Muscle layer of duodenum (tissue), 2 donors: Measurements from ENCODE around the gene CLINT1.
A peak's percentile ranks its signal among the peaks of the same experiment; 100 is the strongest.
"Not testable (repeated sequence)": the region's sequence is repeated elsewhere in the genome, so short reads cannot be mapped to it uniquely, and the experiment has no call there.

Experiments used
- H3K27ac ChIP-seq: one replicate; pipeline ENCODE4 v1.7.0; 2013; ENCODE audit warnings: mild to moderate bottlenecking, low read length
- H3K27me3 ChIP-seq: one replicate; pipeline ENCODE4 v1.7.0; 2013; ENCODE audit warnings: low read depth, mild to moderate bottlenecking, control low read depth, low read length
- H3K36me3 ChIP-seq, 2 donors: one replicate each; pipeline ENCODE4 v1.7.0; 2013; ENCODE audit warnings: low read length in 2 of 2, control low read depth in 1 of 2, mild to moderate bottlenecking in 1 of 2; ENCODE audit not compliant: insufficient read depth in 2 of 2, control insufficient read depth in 1 of 2
- H3K4me1 ChIP-seq, 2 donors: one replicate each; pipeline ENCODE4 v1.7.0; 2013; ENCODE audit warnings: low read length in 2 of 2, mild to moderate bottlenecking in 2 of 2, control low read depth in 1 of 2, moderate library complexity in 1 of 2; ENCODE audit not compliant: insufficient read depth in 2 of 2, control insufficient read depth in 1 of 2
- H3K4me3 ChIP-seq, 2 donors: one replicate each; pipeline ENCODE4 v1.7.0; 2013; ENCODE audit warnings: low read length in 2 of 2, low read depth in 1 of 2, mild to moderate bottlenecking in 1 of 2
- H3K9me3 ChIP-seq, 2 donors: one replicate each; pipeline ENCODE4 v1.7.0; 2013; ENCODE audit warnings: low read length in 2 of 2, control low read depth in 1 of 2, mild to moderate bottlenecking in 1 of 2; ENCODE audit not compliant: control insufficient read depth in 1 of 2
- donor health status: healthy.

Gene CLINT1

DNA sequence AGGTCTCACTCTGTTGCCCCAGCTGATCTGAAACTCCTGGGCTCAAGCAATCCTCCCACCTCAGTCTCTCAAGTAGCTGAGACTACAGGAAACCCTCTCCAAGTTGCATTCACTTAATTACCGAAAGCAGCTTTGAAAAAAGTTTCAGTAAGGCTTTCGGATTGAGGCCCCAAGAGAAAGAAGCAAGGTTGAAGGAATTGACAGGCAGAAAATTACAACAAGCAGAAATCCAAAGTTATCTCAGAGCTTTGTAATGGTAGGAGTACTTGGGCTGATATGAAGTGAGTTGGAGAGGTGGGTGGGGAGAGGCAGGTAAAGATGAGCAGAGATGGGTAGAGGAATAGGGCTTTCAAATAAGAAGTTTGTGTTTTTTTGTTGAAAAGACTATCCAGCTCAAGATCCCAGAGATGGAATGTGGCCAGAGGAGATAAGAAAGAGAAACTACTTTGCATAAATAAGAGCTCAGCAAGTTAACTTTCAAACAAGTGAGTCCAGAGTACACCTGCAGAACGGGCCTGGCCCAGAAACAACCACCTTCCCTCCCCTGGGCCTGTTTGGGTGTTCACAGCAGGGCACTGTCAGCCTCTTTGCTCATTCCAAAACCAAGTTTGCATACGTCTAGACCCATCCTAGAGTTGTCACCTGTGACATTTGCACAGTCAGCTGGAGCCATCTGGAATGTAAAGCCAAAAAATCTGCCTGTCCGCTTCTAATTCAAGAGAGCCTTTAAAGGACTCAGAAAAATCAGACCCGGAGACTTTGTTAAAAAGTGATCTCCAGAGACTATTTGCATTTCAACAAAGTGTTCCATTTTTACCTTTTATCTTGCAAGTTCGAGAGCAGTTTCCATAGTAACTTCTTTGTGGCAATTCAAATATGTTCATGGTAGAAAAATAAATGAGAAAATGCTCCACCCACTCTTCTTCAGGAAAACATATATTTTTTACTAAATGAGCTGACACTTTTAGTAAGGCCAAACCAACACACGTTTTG, 2.2 kb upstream of the CLINT1 start:
- Histone ChIP-seq H3K9me3 (no peaks in the 10 kb centered on the region), H3K27ac (no peak overlapping the region), H3K4me3 (no peak overlapping the region)

DNA sequence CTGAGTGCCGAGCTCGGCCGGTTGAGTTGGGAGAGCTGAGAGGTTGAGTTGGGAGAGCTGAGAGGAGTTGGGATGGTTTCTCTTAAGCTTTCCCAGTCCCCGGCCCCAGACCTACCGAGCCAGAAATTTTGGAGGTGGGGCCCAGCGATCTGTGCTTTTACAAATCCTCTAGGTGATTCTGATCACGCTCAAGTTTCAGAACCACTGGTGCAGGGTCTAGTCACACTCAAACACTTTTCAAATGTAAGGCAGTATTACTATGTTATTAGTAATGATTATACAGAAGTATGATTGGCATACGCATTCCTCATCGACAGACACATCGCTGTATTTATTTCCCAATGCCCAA, 256 bp upstream of the CLINT1 start:
- Histone ChIP-seq H3K9me3 (no peaks in the 10 kb centered on the region), H3K4me1 (peaks cover 6 to 28% of the 10 kb centered on the region in 2 donors), H3K36me3 (peaks cover 0 to 7% of the 10 kb centered on the region in 2 donors), H3K27ac (peak overlapping the region; percentile 11), H3K4me3 (peak overlapping the region; percentile 91 to 96), H3K27me3 (no peaks in the 10 kb centered on the region)

More for the DNA sequence above, 2.2 kb upstream of the CLINT1 start:
- Histone ChIP-seq H3K27me3 (no peaks in the 10 kb centered on the region), H3K4me1 (peaks cover 6 to 21% of the 10 kb centered on the region in 2 donors), H3K36me3 (peaks cover 0 to 7% of the 10 kb centered on the region in 2 donors)

DNA sequence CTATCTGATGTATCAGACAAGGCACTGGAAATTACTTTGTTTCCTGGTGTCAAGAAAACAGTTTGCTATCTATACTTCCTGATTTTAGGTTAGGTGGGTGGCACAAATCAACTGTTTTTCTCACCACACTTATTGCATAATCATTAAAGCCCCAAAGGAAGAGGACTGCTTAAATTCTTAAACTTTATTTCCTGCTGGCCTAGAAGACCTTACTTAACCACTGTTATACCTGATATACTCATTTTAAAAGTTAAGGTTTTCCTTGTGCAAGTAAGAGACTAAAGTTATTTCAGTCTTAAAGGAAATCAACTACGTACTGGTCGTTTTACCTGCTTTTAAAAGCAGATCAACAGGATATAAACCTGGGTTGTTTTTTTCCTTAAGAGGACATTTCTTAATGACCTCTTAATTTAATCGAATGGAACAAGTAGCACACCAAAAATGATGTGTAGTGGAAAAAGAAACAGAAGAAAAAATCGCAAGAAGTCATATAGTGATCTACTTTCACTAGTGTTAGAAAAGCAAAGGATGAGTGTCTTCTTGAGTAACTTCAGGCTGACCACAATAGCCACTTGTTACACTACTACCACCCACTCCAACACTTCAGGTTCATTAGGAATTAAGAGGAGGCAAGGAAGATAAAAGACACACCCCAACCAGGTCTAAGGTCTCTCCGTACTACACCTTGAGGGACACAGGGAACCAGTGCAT, 974 bp downstream of the CLINT1 start:
- Histone ChIP-seq H3K4me1 (peaks cover 6 to 28% of the 10 kb centered on the region in 2 donors), H3K4me3 (peak overlapping the region; percentile 91 to 96), H3K9me3 (no peaks in the 10 kb centered on the region), H3K36me3 (peaks cover 0 to 7% of the 10 kb centered on the region in 2 donors), H3K27me3 (no peaks in the 10 kb centered on the region), H3K27ac (peak overlapping the region; percentile 96)

DNA sequence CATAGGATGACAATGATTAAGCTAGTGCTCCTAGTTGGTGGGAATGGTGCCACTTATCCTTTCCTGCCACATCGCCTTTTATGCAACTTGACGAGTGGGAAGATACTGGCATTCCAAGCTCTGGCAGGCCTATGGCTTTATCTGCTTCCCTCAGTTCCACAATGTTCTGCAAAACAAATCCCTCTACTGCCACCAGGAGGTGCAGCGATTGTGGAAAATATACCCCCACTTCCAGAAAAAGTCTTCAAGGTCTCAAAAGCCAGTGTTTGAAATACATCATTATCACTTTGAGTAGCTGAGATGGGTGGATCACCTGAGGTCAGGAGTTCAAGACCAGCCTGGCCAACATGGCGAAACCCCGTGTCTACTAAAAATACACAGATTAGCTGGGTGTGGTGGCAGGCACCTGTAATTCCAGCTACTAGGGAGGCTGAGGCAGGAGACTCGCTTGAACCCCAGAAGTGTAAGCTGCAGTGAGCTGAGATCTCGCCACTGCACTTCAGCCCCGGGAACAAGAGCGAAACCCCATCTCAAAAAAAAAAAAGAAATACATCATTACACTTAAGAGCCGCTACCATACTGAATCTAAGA, 3.4 kb downstream of the CLINT1 start:
- peaks cover 0 to 7% of the 10 kb centered on the region in 2 donors for H3K36me3 ChIP-seq
- peaks cover 6 to 28% of the 10 kb centered on the region in 2 donors for H3K4me1 ChIP-seq
- no peak overlapping the region for H3K4me3 ChIP-seq
- no peaks in the 10 kb centered on the region for H3K27me3 ChIP-seq
- no peak overlapping the region for H3K27ac ChIP-seq
- no peaks in the 10 kb centered on the region for H3K9me3 ChIP-seq

DNA sequence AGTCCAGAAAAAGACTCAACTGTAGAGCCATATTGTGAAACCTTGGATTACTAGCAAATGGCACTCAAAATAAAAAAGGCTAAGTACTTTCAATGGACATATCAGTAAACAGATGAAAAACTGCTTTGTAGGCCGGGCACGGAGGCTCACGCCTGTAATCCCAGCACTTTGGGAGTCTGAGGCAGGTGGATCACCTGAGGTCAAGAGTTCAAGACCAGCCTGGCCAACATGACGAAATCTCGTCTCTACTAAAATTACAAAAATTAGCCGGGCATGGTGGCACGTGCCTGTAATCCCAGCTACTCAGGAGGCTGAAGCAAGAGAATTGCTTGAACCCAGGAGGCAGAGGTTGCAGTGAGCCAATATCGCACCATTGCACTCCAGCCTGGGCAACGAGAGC, 5.6 kb downstream of the CLINT1 start:
- not testable (repeated sequence) for H3K9me3 ChIP-seq, H3K36me3 ChIP-seq, H3K4me3 ChIP-seq, H3K27me3 ChIP-seq, H3K27ac ChIP-seq
- H3K4me1 ChIP-seq, result peaks cover 6 to 30% of the 10 kb centered on the region in 2 donors

DNA sequence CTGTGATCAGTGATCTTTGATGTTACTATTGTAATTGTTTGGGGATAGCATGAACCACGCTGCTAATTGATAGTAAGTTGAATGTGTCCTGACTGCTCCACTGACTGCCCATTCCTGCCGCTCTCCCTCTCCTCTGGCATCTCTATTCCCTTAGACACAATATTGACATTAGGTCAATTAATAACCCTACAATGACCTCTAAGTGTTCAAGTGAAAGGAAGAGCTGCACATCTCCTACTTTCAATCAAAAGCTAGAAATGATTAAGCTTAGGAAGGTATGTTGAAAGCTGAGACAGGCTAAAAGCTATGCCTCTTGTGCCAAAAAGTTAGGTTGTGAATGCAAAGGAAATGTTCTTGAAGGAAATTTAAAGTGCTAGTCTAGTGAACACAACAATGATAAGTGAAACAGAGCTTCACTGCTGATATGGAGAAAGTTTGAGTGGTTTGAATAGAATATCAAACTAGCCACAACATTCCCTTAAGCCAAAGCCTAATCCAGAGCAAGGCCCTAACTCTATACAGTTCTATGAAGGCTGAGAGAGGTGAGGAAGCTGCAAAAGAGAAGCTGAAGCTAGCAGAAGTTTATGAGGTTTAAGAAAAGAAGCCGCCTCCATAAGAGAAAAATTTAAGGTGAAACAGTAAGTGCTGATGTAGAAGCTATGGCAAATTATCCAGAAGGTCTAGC, 12.9 kb downstream of the CLINT1 start:
- Histone ChIP-seq H3K27me3 (no peaks in the 10 kb centered on the region), H3K27ac (no peak overlapping the region), H3K4me3 (no peak overlapping the region), H3K4me1 (peaks cover 0 to 5% of the 10 kb centered on the region in 2 donors), H3K9me3 (no peaks in the 10 kb centered on the region), H3K36me3 (peaks cover 0 to 5% of the 10 kb centered on the region in 2 donors)

DNA sequence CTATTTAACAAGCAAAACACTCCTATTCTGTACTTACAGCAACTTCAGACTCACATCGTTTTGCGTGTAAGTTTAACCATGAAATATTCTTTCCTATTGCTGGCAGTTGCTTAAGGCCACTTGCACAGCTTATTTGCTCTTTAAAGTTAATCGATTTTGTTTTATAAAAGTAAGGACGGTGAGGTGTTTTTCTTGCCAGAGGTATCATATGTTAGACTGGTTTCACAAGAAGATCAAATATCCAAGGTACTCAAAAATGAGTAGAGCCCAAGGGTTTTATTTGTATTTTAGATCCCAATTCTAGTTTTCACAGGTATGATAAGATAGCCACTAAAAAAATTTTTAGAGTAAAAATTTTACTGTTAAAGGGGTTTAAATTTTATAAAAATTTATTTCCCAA, 16.2 kb downstream of the CLINT1 start:
- no peak overlapping the region for H3K4me3 ChIP-seq
- H3K36me3 ChIP-seq, result peaks cover 0 to 5% of the 10 kb centered on the region in 2 donors
- H3K4me1 ChIP-seq, result peaks cover 0 to 3% of the 10 kb centered on the region in 2 donors
- no peak overlapping the region for H3K27ac ChIP-seq
- H3K27me3 ChIP-seq, result no peaks in the 10 kb centered on the region
- no peaks in the 10 kb centered on the region for H3K9me3 ChIP-seq

DNA sequence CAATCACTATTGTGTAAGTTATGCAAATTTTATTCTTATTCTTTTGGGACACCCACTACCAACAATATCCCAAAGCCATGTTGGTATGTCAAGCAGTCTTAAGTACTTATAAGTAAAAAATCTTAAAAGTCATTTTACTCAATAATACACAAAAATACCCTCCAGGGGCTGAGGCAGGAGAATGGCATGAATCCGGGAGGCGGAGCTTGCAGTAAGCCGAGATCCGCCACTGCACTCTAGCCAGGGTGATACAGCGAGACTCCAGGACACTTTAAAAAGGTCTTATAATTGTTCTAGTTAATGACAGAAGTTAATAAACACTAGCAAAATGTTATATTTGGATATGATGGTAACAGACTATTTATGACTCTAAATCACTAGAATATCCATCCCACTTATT, 16.8 kb downstream of the CLINT1 start:
- H3K9me3 ChIP-seq, result no peaks in the 10 kb centered on the region
- no peak overlapping the region for H3K27ac ChIP-seq
- no peak overlapping the region for H3K4me3 ChIP-seq
- no peaks in the 10 kb centered on the region for H3K36me3 ChIP-seq
- H3K27me3 ChIP-seq, result no peaks in the 10 kb centered on the region
- H3K4me1 ChIP-seq, result peaks cover 0 to 3% of the 10 kb centered on the region in 2 donors

DNA sequence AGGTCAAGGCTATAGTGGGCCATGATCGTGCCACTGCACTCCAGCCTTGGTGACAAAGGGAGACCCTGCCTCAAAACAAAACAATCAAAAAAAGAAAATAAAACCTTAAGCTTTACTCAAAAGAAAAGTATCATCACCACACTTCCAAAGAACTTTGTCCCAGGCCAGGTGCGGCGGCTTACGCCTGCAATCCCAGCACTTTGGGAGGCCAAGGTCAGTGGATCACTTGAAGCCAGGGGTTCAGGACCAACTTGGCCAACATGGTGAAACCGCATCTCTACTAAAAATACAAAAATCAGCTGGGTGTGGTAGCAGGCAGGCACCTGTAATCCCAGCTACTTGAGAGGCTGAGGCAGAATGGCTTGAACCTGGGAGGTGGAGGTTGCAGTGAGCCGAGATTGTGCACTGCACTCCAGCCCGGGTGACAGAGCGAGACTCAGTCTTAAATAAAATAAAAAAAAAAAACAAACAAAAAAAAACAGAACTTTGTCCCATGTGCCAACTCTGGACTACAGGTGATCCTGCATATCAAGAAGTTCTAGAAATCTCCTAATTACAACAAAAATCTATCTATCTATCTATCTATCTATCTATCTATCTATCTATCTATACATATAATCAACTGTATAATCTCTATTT, 19.7 kb downstream of the CLINT1 start:
- no peaks in the 10 kb centered on the region for H3K27me3 ChIP-seq
- no peak overlapping the region for H3K4me3 ChIP-seq
- H3K4me1 ChIP-seq, result peaks cover 0 to 3% of the 10 kb centered on the region in 2 donors
- H3K9me3 ChIP-seq, result no peaks in the 10 kb centered on the region
- no peak overlapping the region for H3K27ac ChIP-seq
- H3K36me3 ChIP-seq, result no peaks in the 10 kb centered on the region

DNA sequence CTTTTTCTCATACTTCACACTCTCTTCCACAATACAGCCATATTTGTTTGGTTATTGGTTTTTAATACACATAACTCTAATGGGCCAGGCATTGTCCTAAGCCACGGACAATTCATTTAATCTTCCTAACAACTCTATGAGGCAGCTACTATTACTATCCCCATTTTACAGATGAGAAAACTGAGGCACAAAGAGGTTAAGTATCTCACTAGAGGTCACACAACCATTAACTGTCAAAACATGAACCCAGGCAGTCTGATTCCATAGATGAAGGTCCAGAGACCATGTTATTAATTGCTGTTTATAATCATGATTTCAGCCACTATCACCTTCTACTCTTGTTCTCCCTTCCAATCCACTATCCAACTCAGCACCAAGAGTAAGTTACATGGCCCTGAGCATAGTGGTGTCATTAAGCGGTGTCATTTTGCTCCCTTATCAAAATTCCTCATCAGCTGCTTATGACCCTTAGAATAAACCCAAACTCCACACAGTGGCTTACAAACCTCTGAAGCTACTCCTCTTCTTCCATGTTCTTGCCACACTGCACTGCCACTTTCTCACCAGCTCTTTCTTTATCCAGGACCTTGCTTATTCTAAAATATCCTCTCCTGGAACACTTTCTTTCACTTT, 22.7 kb downstream of the CLINT1 start:
- Histone ChIP-seq H3K27me3 (no peaks in the 10 kb centered on the region), H3K9me3 (no peaks in the 10 kb centered on the region), H3K36me3 (no peaks in the 10 kb centered on the region), H3K27ac (no peak overlapping the region), H3K4me1 (peaks cover 0 to 6% of the 10 kb centered on the region in 2 donors), H3K4me3 (no peak overlapping the region)
